ENCODE measurements around the gene RNASE11. TPM values are rescaled to one million over a fixed set of nuclear protein-coding genes. Genes with fewer than 3 reads are reported as not detected.
"Not testable (repeated sequence)": the region's sequence is repeated elsewhere in the genome, so short reads cannot be mapped to it uniquely, and the experiment has no call there.

Gene RNASE11
- total RNA-seq, 1 experiment from 2014 or later = not detected

DNA sequence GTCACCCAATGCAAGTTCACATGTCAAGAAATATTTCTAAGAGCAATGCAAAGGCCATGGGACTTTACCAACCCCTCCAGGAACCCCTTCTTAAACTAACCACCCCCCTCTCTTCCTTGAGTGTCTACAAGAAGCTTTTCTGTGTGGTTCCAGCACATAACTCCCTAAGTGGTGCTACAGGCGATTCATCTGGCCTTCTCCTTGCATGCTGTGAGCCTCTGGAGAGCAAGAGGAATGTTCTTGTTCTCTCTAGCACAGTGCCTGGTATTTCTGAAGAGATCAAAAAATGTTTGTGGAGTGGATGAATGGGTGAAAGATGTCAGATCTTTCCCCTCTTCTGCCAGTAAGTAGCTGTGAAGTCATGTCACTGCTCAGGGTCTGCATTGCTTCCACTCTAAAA lies 9.3 kb upstream of the RNASE11 start:
- no TSS peak for BruUV-seq (replicated peaks)
- POLR2A ChIA-PET = no interaction called here
- no peak overlapping the region for H2AFZ ChIP-seq (ENCODE audit: low read depth, low read length, poor library complexity, severe bottlenecking)

DNA sequence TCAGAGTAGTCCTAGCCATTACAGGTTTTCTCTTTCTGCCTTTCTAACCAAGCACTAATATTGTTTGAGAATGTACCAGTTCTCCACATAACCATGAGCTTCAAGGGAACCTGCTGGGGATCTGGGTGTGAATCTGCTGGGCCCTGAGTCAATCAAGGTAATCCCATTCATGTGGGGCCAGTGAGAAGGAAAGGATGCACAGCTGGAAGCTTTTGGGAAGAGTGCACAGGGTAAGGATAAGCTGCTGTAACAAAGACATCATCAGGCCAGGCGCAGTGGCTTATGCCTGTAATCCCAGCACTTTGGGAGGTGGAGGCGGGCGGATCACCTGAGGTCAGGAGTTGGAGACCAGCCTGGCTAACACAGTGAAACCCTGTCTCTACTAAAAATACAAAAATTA lies 7.9 kb upstream of the RNASE11 start:
- H4K20me1 ChIP-seq (ENCODE audit: insufficient read depth); DNase-seq (ENCODE audit: low read depth, low spot score); H3K36me3 ChIP-seq (ENCODE audit: control insufficient read depth in 1 of 2, insufficient read depth in 2 of 2, low read length in 2 of 2); H3K4me2 ChIP-seq (ENCODE audit: low read length); H3K4me3 ChIP-seq (replicated peaks in 1 of 2; ENCODE audit: low read depth in 1 of 2, low read length in 2 of 2); BruUV-seq (replicated peaks); H3K9me2 ChIP-seq (ENCODE audit: insufficient read depth); H3K4me1 ChIP-seq (ENCODE audit: control insufficient read depth in 1 of 2, insufficient read depth in 2 of 2, low read length in 2 of 2); H2AFZ ChIP-seq (ENCODE audit: low read depth, low read length, poor library complexity, severe bottlenecking); RAD21 ChIA-PET (ENCODE audit: low non-redundant PET in 1 of 2, low total read pairs in 2 of 2, uncharacterized antibody in 2 of 2, unreplicated experiment in 2 of 2); H3K9ac ChIP-seq (ENCODE audit: low read length); H3K9me3 ChIP-seq (ENCODE audit: control insufficient read depth in 1 of 2, insufficient read depth in 1 of 2, low read depth in 1 of 2, low read length in 2 of 2); POLR2A ChIA-PET; H3K27ac ChIP-seq (ENCODE audit: low read depth, low read length); ATAC-seq; CTCF ChIA-PET; intact Hi-C loops (cut with micrococcal nuclease); H3K79me2 ChIP-seq (ENCODE audit: insufficient read depth, low read length): not testable (repeated sequence)
- peaks cover 12% of the 10 kb centered on the region; the same call in 1 of the 2 replicates for H3K27me3 ChIP-seq (ENCODE audit: insufficient read depth, low read length)

More for the DNA sequence above, 9.3 kb upstream of the RNASE11 start:
- Histone ChIP-seq H3K9me3 (ENCODE audit: control insufficient read depth in 1 of 2, insufficient read depth in 1 of 2, low read depth in 1 of 2, low read length in 2 of 2) (no peaks in the 10 kb centered on the region), H3K9me2 (ENCODE audit: insufficient read depth) (no peaks in the 10 kb centered on the region), H4K20me1 (ENCODE audit: insufficient read depth) (no peaks in the 10 kb centered on the region), H3K4me2 (ENCODE audit: low read length) (no peak overlapping the region), H3K4me3 (replicated peaks in 1 of 2; ENCODE audit: low read depth in 1 of 2, low read length in 2 of 2) (no peak overlapping the region), H3K27ac (ENCODE audit: low read depth, low read length) (no peak overlapping the region), H3K27me3 (ENCODE audit: insufficient read depth, low read length) (no peaks in the 10 kb centered on the region), H3K36me3 (ENCODE audit: control insufficient read depth in 1 of 2, insufficient read depth in 2 of 2, low read length in 2 of 2) (no peaks in the 10 kb centered on the region), H3K9ac (ENCODE audit: low read length) (no peak overlapping the region), H3K4me1 (ENCODE audit: control insufficient read depth in 1 of 2, insufficient read depth in 2 of 2, low read length in 2 of 2) (no peaks in the 10 kb centered on the region), H3K79me2 (ENCODE audit: insufficient read depth, low read length) (no peaks in the 10 kb centered on the region)
- ChIA-PET RAD21 (ENCODE audit: low non-redundant PET in 1 of 2, low total read pairs in 2 of 2, uncharacterized antibody in 2 of 2, unreplicated experiment in 2 of 2) (no interaction called here), CTCF (no interaction called here)
- ATAC-seq = no peak
- no peak for TF ChIP-seq CEBPB (IDR thresholded peaks at IDR 0.05; ENCODE audit: low read depth)
- TF ChIP-seq FOSL1 (IDR thresholded peaks at IDR 0.05; ENCODE audit: low read depth) = no peak
- TF ChIP-seq EZH2 (IDR thresholded peaks at IDR 0.05) = no peak
- no peak for TF ChIP-seq ELF1 (IDR thresholded peaks at IDR 0.05; ENCODE audit: borderline replicate concordance, low read depth)
- DNase-seq (ENCODE audit: low read depth, low spot score) = no peak
- intact Hi-C loops (cut with micrococcal nuclease) = no loop called here

DNA sequence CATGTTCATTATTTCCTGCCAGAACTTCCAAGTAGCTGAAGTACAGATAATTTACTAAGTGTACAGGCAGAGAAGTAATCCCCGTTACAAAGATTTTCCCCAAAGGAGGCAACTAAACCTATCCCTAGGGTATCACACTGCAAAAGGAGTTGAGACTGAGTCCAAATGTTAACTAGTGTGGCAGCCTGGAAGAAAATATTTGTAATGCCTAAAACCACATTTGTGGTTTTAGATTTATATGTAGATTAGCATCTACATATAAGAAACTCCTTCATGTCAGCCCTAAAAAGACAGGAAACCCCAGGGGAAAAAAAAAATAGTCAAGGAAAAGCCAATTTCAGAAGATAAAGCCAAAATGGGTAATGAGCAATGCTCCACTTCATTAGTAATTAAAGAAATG lies 4.8 kb upstream of the RNASE11 start:
- H3K79me2 ChIP-seq (ENCODE audit: insufficient read depth, low read length) = no peaks in the 10 kb centered on the region
- H3K9me2 ChIP-seq (ENCODE audit: insufficient read depth) = no peaks in the 10 kb centered on the region
- DNase-seq (ENCODE audit: low read depth, low spot score) (no peak), ATAC-seq (no peak)
- H3K4me1 ChIP-seq (ENCODE audit: control insufficient read depth in 1 of 2, insufficient read depth in 2 of 2, low read length in 2 of 2) = no peaks in the 10 kb centered on the region
- no peak overlapping the region for H3K27ac ChIP-seq (ENCODE audit: low read depth, low read length)
- no peak overlapping the region for H3K4me2 ChIP-seq (ENCODE audit: low read length)
- no TSS peak for BruUV-seq (replicated peaks)
- H4K20me1 ChIP-seq (ENCODE audit: insufficient read depth) = no peaks in the 10 kb centered on the region
- intact Hi-C loops (cut with micrococcal nuclease) = no loop called here
- H3K9ac ChIP-seq (ENCODE audit: low read length) = no peak overlapping the region
- POLR2A ChIA-PET = no interaction called here
- no peak overlapping the region for H2AFZ ChIP-seq (ENCODE audit: low read depth, low read length, poor library complexity, severe bottlenecking)
- H3K4me3 ChIP-seq (replicated peaks in 1 of 2; ENCODE audit: low read depth in 1 of 2, low read length in 2 of 2) = no peak overlapping the region
- CTCF ChIA-PET = no interaction called here
- RAD21 ChIA-PET (ENCODE audit: low non-redundant PET in 1 of 2, low total read pairs in 2 of 2, uncharacterized antibody in 2 of 2, unreplicated experiment in 2 of 2) = no interaction called here
- H3K36me3 ChIP-seq (ENCODE audit: control insufficient read depth in 1 of 2, insufficient read depth in 2 of 2, low read length in 2 of 2) = no peaks in the 10 kb centered on the region
- no peak for TF ChIP-seq SIN3A (IDR thresholded peaks at IDR 0.05; ENCODE audit: low read depth)
- no peak for TF ChIP-seq EZH2 (IDR thresholded peaks at IDR 0.05)
- no peak for TF ChIP-seq SRF (IDR thresholded peaks at IDR 0.05; ENCODE audit: low read depth)
- TF ChIP-seq, protein P1, sequence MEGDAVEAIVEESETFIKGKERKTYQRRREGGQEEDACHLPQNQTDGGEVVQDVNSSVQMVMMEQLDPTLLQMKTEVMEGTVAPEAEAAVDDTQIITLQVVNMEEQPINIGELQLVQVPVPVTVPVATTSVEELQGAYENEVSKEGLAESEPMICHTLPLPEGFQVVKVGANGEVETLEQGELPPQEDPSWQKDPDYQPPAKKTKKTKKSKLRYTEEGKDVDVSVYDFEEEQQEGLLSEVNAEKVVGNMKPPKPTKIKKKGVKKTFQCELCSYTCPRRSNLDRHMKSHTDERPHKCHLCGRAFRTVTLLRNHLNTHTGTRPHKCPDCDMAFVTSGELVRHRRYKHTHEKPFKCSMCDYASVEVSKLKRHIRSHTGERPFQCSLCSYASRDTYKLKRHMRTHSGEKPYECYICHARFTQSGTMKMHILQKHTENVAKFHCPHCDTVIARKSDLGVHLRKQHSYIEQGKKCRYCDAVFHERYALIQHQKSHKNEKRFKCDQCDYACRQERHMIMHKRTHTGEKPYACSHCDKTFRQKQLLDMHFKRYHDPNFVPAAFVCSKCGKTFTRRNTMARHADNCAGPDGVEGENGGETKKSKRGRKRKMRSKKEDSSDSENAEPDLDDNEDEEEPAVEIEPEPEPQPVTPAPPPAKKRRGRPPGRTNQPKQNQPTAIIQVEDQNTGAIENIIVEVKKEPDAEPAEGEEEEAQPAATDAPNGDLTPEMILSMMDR (IDR thresholded peaks at IDR 0.05 in 2 of 3, conservative IDR thresholded peaks at IDR 0.05 in 1 of 3; ENCODE audit: borderline replicate concordance in 1 of 3, insufficient read depth in 1 of 3, low read depth in 2 of 3, low read length in 2 of 3) = no peak
- no peak for TF ChIP-seq POLR2A (IDR thresholded peaks at IDR 0.05; ENCODE audit: borderline replicate concordance, extremely low read depth, insufficient read depth, insufficient read length)
- no peak for TF ChIP-seq ZFX (IDR thresholded peaks at IDR 0.05)
- TF ChIP-seq EZH2phosphoT487 (IDR thresholded peaks at IDR 0.05; ENCODE audit: borderline replicate concordance) = no peak
- H3K27me3 ChIP-seq (ENCODE audit: insufficient read depth, low read length) = peaks cover 14% of the 10 kb centered on the region; the same call in 1 of the 2 replicates
- no peaks in the 10 kb centered on the region for H3K9me3 ChIP-seq (ENCODE audit: control insufficient read depth in 1 of 2, insufficient read depth in 1 of 2, low read depth in 1 of 2, low read length in 2 of 2)
